ENCODE data around the gene NGRN.

The NGRN gene

DNA sequence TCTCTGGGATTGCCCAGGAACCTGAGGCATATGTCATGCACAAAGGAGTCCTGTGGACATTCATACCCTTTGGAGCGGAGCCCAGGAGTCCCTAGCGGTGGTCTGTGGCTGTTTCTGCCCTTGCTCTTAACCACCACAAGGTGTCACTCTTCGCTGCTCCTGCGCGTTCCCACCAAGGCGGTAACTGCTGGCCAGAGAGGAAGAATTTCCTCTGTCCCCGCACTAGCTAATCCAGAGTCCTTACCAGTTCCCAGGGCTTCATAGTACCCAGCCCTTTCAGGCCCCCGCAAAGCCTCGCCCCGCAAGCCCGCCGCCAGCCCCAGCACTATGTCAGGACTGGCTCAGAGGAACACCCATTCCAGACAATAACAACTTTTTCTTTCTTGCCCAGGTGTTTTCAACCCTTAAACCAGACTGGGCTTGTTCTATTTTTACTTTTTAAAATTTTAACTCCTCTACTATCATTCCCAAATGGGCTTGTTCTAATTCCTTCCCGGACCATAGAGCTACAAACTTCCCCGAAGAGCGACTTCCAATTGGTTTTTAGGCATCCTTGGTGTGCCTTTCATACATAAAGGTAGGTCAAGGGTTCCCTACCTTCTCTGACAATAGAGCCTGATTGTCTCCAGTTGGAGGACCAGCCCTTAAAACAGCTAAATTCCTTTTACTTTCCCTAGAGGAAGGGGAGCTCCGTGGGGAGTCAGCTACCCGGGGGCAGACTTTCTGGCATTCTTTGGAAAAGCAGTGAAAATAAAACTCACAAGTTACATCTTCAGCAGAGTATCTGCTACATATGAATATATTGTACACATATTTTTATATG is 54.8 kb downstream of the NGRN start:
- DNase-seq, result peak; percentile 89

DNA sequence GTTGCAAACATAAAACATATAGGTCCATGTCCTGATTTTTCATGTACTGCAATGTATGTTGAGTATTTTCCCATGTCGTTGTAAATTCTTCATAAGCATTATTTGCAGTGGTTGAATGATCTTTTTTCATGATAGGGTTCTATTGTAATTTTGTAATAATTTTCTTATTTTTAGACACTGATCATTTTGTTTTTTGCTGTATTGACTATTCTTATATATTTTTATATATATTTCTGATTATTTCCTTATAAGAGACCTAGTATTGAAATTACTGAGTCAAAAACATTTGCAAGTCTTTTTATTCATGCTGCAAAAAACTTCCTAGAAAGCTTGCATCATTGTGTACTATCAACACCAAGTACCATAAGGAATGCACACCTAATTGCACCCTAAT is 55.4 kb downstream of the NGRN start:
- no peak for DNase-seq
